Natural killer cell (primary cell): Measurements from ENCODE around the gene NES. TPM values are rescaled to one million over a fixed set of nuclear protein-coding genes. Genes with fewer than 3 reads are reported as not detected.

Source experiments
- ATAC-seq, 3 donors: fragments of 150-1000 bp in 2 of 3; fragments of 200-7000 bp in 1 of 3; cut with Tn5 transposase; 1 replicate in 1 of 3; 2 replicates in 2 of 3; pipeline ENCODE4 v1.10.0; 2021; ENCODE audit warnings: mild to moderate bottlenecking in 2 of 3, moderate library complexity in 2 of 3
- DNase-seq, 2 donors: peaks; one replicate each; pipeline versions ENCODE4 v3.0.0 to v3.0.0-alpha.2; 2013 to 2021; ENCODE audit warnings: mixed read lengths in 1 of 2
- H3K27ac ChIP-seq: one replicate; pipeline ENCODE4 v1.5.1; 2013; ENCODE audit warnings: mild to moderate bottlenecking, low read length
- H3K27me3 ChIP-seq: one replicate; pipeline ENCODE4 v1.6.1; 2013; ENCODE audit warnings: low read length; ENCODE audit not compliant: control insufficient read depth, insufficient read depth
- H3K36me3 ChIP-seq: one replicate; pipeline ENCODE4 v1.6.1; 2013; ENCODE audit warnings: low read length; ENCODE audit not compliant: control insufficient read depth, insufficient read depth
- H3K4me1 ChIP-seq: one replicate; pipeline ENCODE4 v1.6.1; 2013; ENCODE audit warnings: low read length; ENCODE audit not compliant: control insufficient read depth, insufficient read depth
- H3K4me3 ChIP-seq: one replicate; pipeline ENCODE4 v1.5.1; 2013; ENCODE audit warnings: low read length
- H3K9me3 ChIP-seq: one replicate; pipeline ENCODE4 v1.6.1; 2013; ENCODE audit warnings: low read length; ENCODE audit not compliant: control insufficient read depth, insufficient read depth
- H3K27ac Mint-ChIP-seq, 2 donors: one replicate each; pipeline ENCODE4 v1.8.0; 2022; ENCODE audit warnings: mild to moderate bottlenecking in 2 of 2, mixed read lengths in 2 of 2, moderate library complexity in 1 of 2
- H3K27me3 Mint-ChIP-seq, 2 donors: one replicate each; pipeline ENCODE4 v1.8.0; 2022; ENCODE audit warnings: low read depth in 2 of 2, mixed read lengths in 2 of 2
- H3K36me3 Mint-ChIP-seq: one replicate; pipeline ENCODE4 v1.8.0; 2022; ENCODE audit warnings: mixed read lengths
- H3K4me1 Mint-ChIP-seq, 2 donors: one replicate each; pipeline ENCODE4 v1.8.0; 2022; ENCODE audit warnings: mixed read lengths in 2 of 2
- H3K4me3 Mint-ChIP-seq: one replicate; pipeline ENCODE4 v1.8.0; 2022; ENCODE audit warnings: mild to moderate bottlenecking, moderate library complexity, mixed read lengths
- H3K9me3 Mint-ChIP-seq, 2 donors: one replicate each; pipeline ENCODE4 v1.8.0; 2022; ENCODE audit warnings: mixed read lengths in 2 of 2
- WGBS: methylation state at CpG from one replicate; pipeline ENCODE4 v1.1.7; 2013; ENCODE audit warnings: missing lambda C conversion rate; ENCODE audit not compliant: insufficient coverage; 5-methylcytosine and 5-hydroxymethylcytosine counted together
- intact Hi-C: fragments of 100-400 bp; cut with micrococcal nuclease; formaldehyde crosslinking; loops from one replicate; pipeline ENCODE4 v1.14.2; 2022
- total RNA-seq, 4 donors: library from RNA; stranded (reverse); fragments of 120-200 nt in 1 of 4; gene quantifications; one replicate each; pipeline versions ENCODE4 v1.2.3 to v1.2.4, GENCODE V29; 2013 to 2022
- TF ChIP-seq, protein P1 (sequence below): fragments of 200-600 bp; IDR thresholded peaks from one replicate; pipeline ENCODE4 v1.8.0; 2022; ENCODE audit warnings: antibody characterized with exemption

The NES gene
- total RNA-seq, 3 donors from 2014 or later (not counting 1 experiment from before 2014, with no cell fraction given) = not detected

DNA sequence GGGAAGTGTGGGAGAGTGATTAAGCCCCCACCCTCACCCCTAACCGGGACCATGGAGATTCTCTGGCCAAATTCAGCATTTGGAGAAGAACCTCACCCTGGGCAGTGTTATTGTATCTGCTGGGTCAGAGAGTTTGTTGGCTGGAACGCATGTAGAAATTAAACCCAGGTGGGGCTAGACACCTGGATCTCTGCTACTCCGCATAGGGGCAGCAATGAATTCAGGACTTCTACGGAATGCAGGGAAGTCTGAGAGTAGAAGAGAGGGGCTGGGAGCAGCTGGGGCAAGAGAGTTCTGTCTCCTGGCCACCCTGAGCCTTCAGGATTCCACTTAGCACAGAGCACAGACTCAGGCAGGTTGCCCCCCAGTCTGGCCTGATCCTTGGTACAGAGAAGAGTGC lies 31.8 kb upstream of the NES start:
- ATAC-seq (no peak), DNase-seq (no peak)
- Histone ChIP-seq H3K4me1 (peaks cover 31% of the 10 kb centered on the region), H3K27me3 (peaks cover 14% of the 10 kb centered on the region), H3K9me3 (no peaks in the 10 kb centered on the region), H3K27ac (no peak overlapping the region), H3K4me3 (no peak overlapping the region), H3K36me3 (no peaks in the 10 kb centered on the region)
- H3K4me1 Mint-ChIP-seq = peaks cover 18 to 33% of the 10 kb centered on the region in 2 donors
- H3K9me3 Mint-ChIP-seq = no peaks in the 10 kb centered on the region
- peaks cover 7 to 12% of the 10 kb centered on the region in 2 donors for H3K27me3 Mint-ChIP-seq
- WGBS = 92% methylated on average over 3 of the region's 4 CpGs
- TF ChIP-seq, protein P1, sequence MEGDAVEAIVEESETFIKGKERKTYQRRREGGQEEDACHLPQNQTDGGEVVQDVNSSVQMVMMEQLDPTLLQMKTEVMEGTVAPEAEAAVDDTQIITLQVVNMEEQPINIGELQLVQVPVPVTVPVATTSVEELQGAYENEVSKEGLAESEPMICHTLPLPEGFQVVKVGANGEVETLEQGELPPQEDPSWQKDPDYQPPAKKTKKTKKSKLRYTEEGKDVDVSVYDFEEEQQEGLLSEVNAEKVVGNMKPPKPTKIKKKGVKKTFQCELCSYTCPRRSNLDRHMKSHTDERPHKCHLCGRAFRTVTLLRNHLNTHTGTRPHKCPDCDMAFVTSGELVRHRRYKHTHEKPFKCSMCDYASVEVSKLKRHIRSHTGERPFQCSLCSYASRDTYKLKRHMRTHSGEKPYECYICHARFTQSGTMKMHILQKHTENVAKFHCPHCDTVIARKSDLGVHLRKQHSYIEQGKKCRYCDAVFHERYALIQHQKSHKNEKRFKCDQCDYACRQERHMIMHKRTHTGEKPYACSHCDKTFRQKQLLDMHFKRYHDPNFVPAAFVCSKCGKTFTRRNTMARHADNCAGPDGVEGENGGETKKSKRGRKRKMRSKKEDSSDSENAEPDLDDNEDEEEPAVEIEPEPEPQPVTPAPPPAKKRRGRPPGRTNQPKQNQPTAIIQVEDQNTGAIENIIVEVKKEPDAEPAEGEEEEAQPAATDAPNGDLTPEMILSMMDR = no peak
- peak overlapping the region in 1 of 2 donors; percentile 4 for H3K27ac Mint-ChIP-seq
- H3K4me3 Mint-ChIP-seq = no peak overlapping the region
- intact Hi-C loops = no loop called here
- no peaks in the 10 kb centered on the region for H3K36me3 Mint-ChIP-seq

DNA sequence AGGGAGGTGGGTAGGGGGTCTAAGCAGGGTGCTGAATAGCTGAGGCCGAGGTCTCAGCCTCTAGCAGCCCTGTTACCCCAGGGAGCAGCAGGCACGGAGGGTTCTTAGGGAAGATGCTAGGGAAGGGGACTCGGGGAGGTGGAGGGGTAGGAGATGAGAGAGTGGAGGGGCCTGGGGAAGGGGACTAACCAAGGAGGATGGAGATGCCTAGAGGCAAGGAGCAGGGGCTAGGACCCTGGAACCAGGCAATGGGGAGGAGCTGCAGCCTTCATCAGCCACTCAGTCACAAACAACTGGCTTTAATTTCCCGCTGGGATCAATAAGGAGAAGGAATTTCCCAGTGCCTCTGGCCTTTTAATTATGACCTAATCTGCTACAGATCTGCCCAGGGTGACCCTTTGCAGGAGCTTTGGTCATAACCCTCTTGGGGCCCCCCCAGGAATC lies 31.0 kb upstream of the NES start:
- Histone ChIP-seq H3K36me3 (no peaks in the 10 kb centered on the region), H3K4me3 (no peak overlapping the region), H3K27ac (no peak overlapping the region), H3K9me3 (no peaks in the 10 kb centered on the region), H3K27me3 (peaks cover 21% of the 10 kb centered on the region), H3K4me1 (peaks cover 31% of the 10 kb centered on the region)
- Mint-ChIP-seq H3K9me3 (no peaks in the 10 kb centered on the region), H3K4me3 (no peak overlapping the region), H3K27me3 (peaks cover 10 to 20% of the 10 kb centered on the region in 2 donors), H3K4me1 (peaks cover 18 to 33% of the 10 kb centered on the region in 2 donors), H3K36me3 (no peaks in the 10 kb centered on the region), H3K27ac (peak overlapping the region in 1 of 2 donors; percentile 4)
- TF ChIP-seq, protein P1 = no peak
- 61% methylated on average over 4 of the region's 4 CpGs for WGBS
- DNase-seq (no peak), ATAC-seq (no peak)
- intact Hi-C loops = no loop called here

DNA sequence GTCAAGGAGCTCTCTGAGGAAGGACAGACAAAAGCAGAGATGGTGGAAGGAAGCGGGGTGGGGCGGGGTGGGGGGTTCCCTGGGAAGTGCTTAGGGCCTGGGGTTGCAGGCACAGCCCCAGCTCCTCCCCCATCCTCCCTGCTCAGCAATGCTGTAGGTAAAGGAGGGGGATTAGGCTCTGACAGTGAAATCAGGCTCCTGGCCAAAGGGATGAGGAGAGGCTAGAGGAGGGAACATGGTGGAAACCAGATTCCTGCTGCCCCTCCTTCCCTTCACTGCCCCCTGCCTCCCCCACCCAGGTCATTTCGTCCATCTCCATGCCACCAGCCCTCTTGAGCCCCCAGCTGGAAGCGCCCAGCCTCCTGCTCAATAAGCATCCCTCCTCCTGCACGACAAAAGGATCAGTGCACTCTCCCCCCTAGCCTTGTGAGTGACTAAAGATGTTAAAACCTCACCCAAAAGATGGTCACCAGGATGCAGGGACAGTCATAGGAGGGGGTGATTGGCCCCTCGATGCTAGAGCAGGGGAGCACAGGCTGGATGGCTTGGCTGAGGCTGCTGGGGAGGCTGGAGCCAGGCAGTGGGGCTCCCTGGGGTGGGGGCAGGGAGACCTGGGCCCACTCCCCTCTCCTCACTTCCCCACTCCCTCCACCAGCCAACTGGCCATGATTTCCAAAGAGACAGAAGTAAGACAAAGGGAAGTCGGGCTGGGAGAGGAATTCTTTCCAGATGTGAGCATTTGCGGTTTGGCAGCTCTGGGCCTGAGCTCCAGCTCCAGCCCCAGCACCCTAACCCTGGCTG lies 30.4 kb upstream of the NES start:
- Mint-ChIP-seq H3K27ac (peak overlapping the region in 1 of 2 donors; percentile 4), H3K4me3 (peak overlapping the region; percentile 86), H3K4me1 (peaks cover 18 to 33% of the 10 kb centered on the region in 2 donors), H3K36me3 (no peaks in the 10 kb centered on the region), H3K9me3 (no peaks in the 10 kb centered on the region), H3K27me3 (peaks cover 16 to 23% of the 10 kb centered on the region in 2 donors)
- Histone ChIP-seq H3K36me3 (no peaks in the 10 kb centered on the region), H3K27ac (no peak overlapping the region), H3K4me3 (no peak overlapping the region), H3K9me3 (no peaks in the 10 kb centered on the region), H3K27me3 (peaks cover 26% of the 10 kb centered on the region), H3K4me1 (peaks cover 31% of the 10 kb centered on the region)
- TF ChIP-seq, protein P1 = no peak
- DNase-seq (no peak), ATAC-seq (no peak)
- 69% methylated on average over 7 of the region's 8 CpGs for WGBS
- intact Hi-C loops = loop anchor here (2.0 kb wide), 1 partner anchor 15 kb away; no protein-coding TSS in a partner anchor
